H1 (cell line): ENCODE measurements around the gene CD40LG. TPM values are rescaled to one million over a fixed set of nuclear protein-coding genes. Genes with fewer than 3 reads are reported as not detected.

ENCODE experiments used
- CTCF ChIA-PET: fragments of 300-600 bp; sonication (Branson Sonifier 250); formaldehyde crosslinking; loops from one replicate; lab custom pipeline; 2021; ENCODE audit not compliant: partially characterized antibody; lab: Charles Lee
- POLR2A ChIA-PET: fragments of 300-600 bp; sonication (Branson Sonifier 250); formaldehyde crosslinking; loops from one replicate; lab custom pipeline; 2021; ENCODE audit warnings: inconsistent platforms; ENCODE audit not compliant: partially characterized antibody; lab: Charles Lee
- DNase-seq, 2 experiments: peaks; one replicate each; pipeline versions ENCODE4 v3.0.0 to v3.0.0-alpha.2; 2010 to 2022; ENCODE audit warnings: low spot score in 2 of 2, low read depth in 1 of 2, mixed read lengths in 1 of 2
- FAIRE-seq: peaks from 2 replicates; lab custom pipeline; 2011; peaks lifted over from hg19 to GRCh38; lab: Jason Lieb, UNC
- H2AFZ ChIP-seq: 2 replicates; pipeline ENCODE4 v1.8.1; 2012; ENCODE audit warnings: low read length, inconsistent platforms
- H2AK5ac ChIP-seq: 2 replicates; pipeline ENCODE4 v1.6.1; 2013; ENCODE audit warnings: low read depth, low read length
- H2BK120ac ChIP-seq: replicated peaks from 2 replicates; pipeline ENCODE3; 2013; ENCODE audit warnings: low read depth, low read length, inconsistent platforms
- H2BK12ac ChIP-seq: 2 replicates; pipeline ENCODE4 v1.6.1; 2013; ENCODE audit warnings: low read depth, low read length
- H2BK15ac ChIP-seq: 2 replicates; pipeline ENCODE4 v1.6.1; 2013; ENCODE audit warnings: low read length
- H2BK20ac ChIP-seq: 2 replicates; pipeline ENCODE4 v1.6.1; 2013; ENCODE audit warnings: low read length
- H2BK5ac ChIP-seq: 2 replicates; pipeline ENCODE4 v1.6.1; 2013; ENCODE audit warnings: low read depth, low read length
- H3K14ac ChIP-seq: 2 replicates; pipeline ENCODE4 v1.6.1; 2013; ENCODE audit warnings: inconsistent platforms; ENCODE audit not compliant: insufficient read length
- H3K18ac ChIP-seq: 2 replicates; pipeline ENCODE4 v1.6.1; 2013; ENCODE audit warnings: low read length; ENCODE audit errors: extremely low read depth
- H3K23ac ChIP-seq: 2 replicates; pipeline ENCODE4 v1.6.1; 2013; ENCODE audit warnings: inconsistent platforms; ENCODE audit not compliant: insufficient read length
- H3K23me2 ChIP-seq: 2 replicates; pipeline ENCODE4 v1.6.1; 2013; ENCODE audit warnings: low read depth, low read length
- H3K27ac ChIP-seq: 2 replicates; pipeline ENCODE4 v1.6.1; 2011; ENCODE audit warnings: low read depth, low read length, inconsistent platforms
- H3K27me3 ChIP-seq, 4 experiments: replicated peaks in 1 of 4; 1 replicate in 1 of 4; 2 replicates in 3 of 4; pipeline versions ENCODE4 v1.6.1 to v1.8.1; 2011 to 2013; ENCODE audit warnings: low read length in 3 of 4, mild to moderate bottlenecking in 3 of 4, inconsistent platforms in 2 of 4, mixed read lengths in 2 of 4, moderate library complexity in 1 of 4; ENCODE audit not compliant: control insufficient read depth in 3 of 4, insufficient read depth in 3 of 4; ENCODE audit errors: extremely low read depth in 1 of 4
- H3K36me3 ChIP-seq, 4 experiments: 2 replicates each; pipeline versions ENCODE4 v1.6.1 to v1.8.1; 2011 to 2013; ENCODE audit warnings: mild to moderate bottlenecking in 4 of 4, low read length in 3 of 4, moderate library complexity in 2 of 4, control low read depth in 1 of 4, inconsistent platforms in 1 of 4; ENCODE audit not compliant: insufficient read depth in 4 of 4, control insufficient read depth in 2 of 4
- H3K4ac ChIP-seq: replicated peaks from 2 replicates; pipeline ENCODE3; 2013; ENCODE audit warnings: low read length, low read depth, mixed read lengths, inconsistent platforms; ENCODE audit not compliant: insufficient read length
- H3K4me1 ChIP-seq, 4 experiments: replicated peaks in 1 of 4; 1 replicate in 1 of 4; 2 replicates in 3 of 4; pipeline versions ENCODE4 v1.6.1 to v1.8.1; 2011 to 2013; ENCODE audit warnings: low read length in 3 of 4, inconsistent platforms in 2 of 4, mixed read lengths in 1 of 4; ENCODE audit not compliant: insufficient read depth in 4 of 4, control insufficient read depth in 3 of 4
- H3K4me2 ChIP-seq, 2 experiments: 2 replicates each; pipeline versions ENCODE4 v1.6.1 to v1.8.1; 2011 to 2013; ENCODE audit warnings: low read depth in 2 of 2, low read length in 2 of 2, control low read depth in 1 of 2, inconsistent platforms in 1 of 2, mild to moderate bottlenecking in 1 of 2; ENCODE audit not compliant: insufficient read depth in 1 of 2
- H3K4me3 ChIP-seq, 4 experiments: fragments of 200-600, 300-600 bp in 1 of 4; sonication (generic), shearing (Covaris generic), sonication (Bioruptor Twin) in 1 of 4; 2 replicates each; pipeline versions ENCODE4 v1.5.1 to v1.8.1; 2011 to 2016; ENCODE audit warnings: low read length in 4 of 4, low read depth in 3 of 4, control low read depth in 2 of 4, inconsistent platforms in 2 of 4, mild to moderate bottlenecking in 2 of 4, mixed read lengths in 1 of 4, moderate library complexity in 1 of 4; ENCODE audit not compliant: insufficient read depth in 2 of 4; ENCODE audit errors: extremely low read depth in 1 of 4
- H3K56ac ChIP-seq: replicated peaks from 2 replicates; pipeline ENCODE3; 2013; ENCODE audit warnings: low read depth, mild to moderate bottlenecking, mixed read lengths, low read length, inconsistent platforms; ENCODE audit not compliant: insufficient read length
- H3K79me1 ChIP-seq: 2 replicates; pipeline ENCODE4 v1.6.1; 2013; ENCODE audit warnings: low read depth, low read length, control low read depth
- H3K79me2 ChIP-seq, 2 experiments: 2 replicates each; pipeline versions ENCODE4 v1.6.1 to v1.8.1; 2012 to 2013; ENCODE audit warnings: low read length in 2 of 2, mild to moderate bottlenecking in 2 of 2, inconsistent platforms in 1 of 2; ENCODE audit not compliant: insufficient read depth in 2 of 2, control insufficient read depth in 1 of 2
- H3K9ac ChIP-seq, 4 experiments: replicated peaks in 1 of 4; 1 replicate in 1 of 4; 2 replicates in 3 of 4; pipeline versions ENCODE4 v1.6.1 to v1.8.1; 2011 to 2013; ENCODE audit warnings: low read depth in 3 of 4, low read length in 3 of 4, control low read depth in 2 of 4, mild to moderate bottlenecking in 2 of 4, moderate library complexity in 2 of 4, inconsistent platforms in 1 of 4; ENCODE audit errors: extremely low read depth in 1 of 4
- H3K9me3 ChIP-seq, 2 experiments: 2 replicates each; pipeline versions ENCODE4 v1.6.1 to v1.8.1; 2012 to 2013; ENCODE audit warnings: mild to moderate bottlenecking in 2 of 2, moderate library complexity in 2 of 2, control low read depth in 1 of 2, inconsistent platforms in 1 of 2, low read depth in 1 of 2, low read length in 1 of 2, mixed read lengths in 1 of 2; ENCODE audit not compliant: insufficient read depth in 2 of 2
- H4K20me1 ChIP-seq, 2 experiments: replicated peaks in 1 of 2; 2 replicates each; pipeline versions ENCODE3 to v1.8.1; 2011 to 2013; ENCODE audit warnings: inconsistent platforms in 2 of 2, low read length in 2 of 2, mild to moderate bottlenecking in 1 of 2; ENCODE audit not compliant: insufficient read depth in 2 of 2, control insufficient read depth in 1 of 2
- H4K5ac ChIP-seq: 2 replicates; pipeline ENCODE4 v1.6.1; 2013; ENCODE audit warnings: low read length, low read depth, mixed read lengths, inconsistent platforms; ENCODE audit not compliant: insufficient read length
- H4K8ac ChIP-seq: 2 replicates; pipeline ENCODE4 v1.8.0; 2013; ENCODE audit warnings: mild to moderate bottlenecking, moderate library complexity, low read length, inconsistent platforms; ENCODE audit not compliant: insufficient read depth; ENCODE audit errors: extremely low read depth
- H4K91ac ChIP-seq: replicated peaks from 2 replicates; pipeline ENCODE3; 2013; ENCODE audit warnings: low read length, mixed read lengths, inconsistent platforms; ENCODE audit not compliant: insufficient read length
- CBX5 ChIP-seq: fragments of 300-800, 300-1000 bp; sonication (generic); IDR thresholded peaks from 2 replicates; pipeline ENCODE4 v1.7.1; 2016; ENCODE audit warnings: antibody characterized with exemption, low read length, low read depth
- CBX8 ChIP-seq: fragments of 300-800, 300-1000 bp; sonication (generic); IDR thresholded peaks from 2 replicates; pipeline ENCODE4 v1.7.1; 2016; ENCODE audit warnings: low read depth, low read length, borderline replicate concordance
- EZH2 ChIP-seq: fragments of 200-600 bp; sonication (generic); IDR thresholded peaks from 2 replicates; pipeline ENCODE4 v1.7.1; 2012; ENCODE audit warnings: low read depth, mild to moderate bottlenecking, moderate library complexity, low read length, inconsistent platforms; ENCODE audit not compliant: severe bottlenecking
- FOSL1 ChIP-seq: IDR thresholded peaks from 2 replicates; pipeline ENCODE4 v1.6.1; 2011; ENCODE audit warnings: mild to moderate bottlenecking, low read depth, low read length, moderate library complexity; ENCODE audit not compliant: insufficient read depth
- GABPA ChIP-seq: IDR thresholded peaks from 2 replicates; pipeline ENCODE4 v1.6.1; 2011; ENCODE audit warnings: mild to moderate bottlenecking, low read length, moderate library complexity, borderline replicate concordance; ENCODE audit not compliant: insufficient read depth
- GTF2F1 ChIP-seq: IDR thresholded peaks from 2 replicates; pipeline ENCODE4 v1.6.1; 2012; ENCODE audit warnings: low read depth, low read length, improper control_type of control experiment, borderline replicate concordance
- JUN ChIP-seq: IDR thresholded peaks from 2 replicates; pipeline ENCODE4 v1.6.1; 2011; ENCODE audit warnings: low read depth, mild to moderate bottlenecking, improper control_type of control experiment, low read length
- MAFK ChIP-seq: IDR thresholded peaks from 2 replicates; pipeline ENCODE4 v1.6.1; 2012; ENCODE audit warnings: low read depth, mild to moderate bottlenecking, improper control_type of control experiment, low read length
- RBBP5 ChIP-seq: IDR thresholded peaks from 2 replicates; pipeline ENCODE4 v1.7.1; 2012; ENCODE audit warnings: low read depth, mild to moderate bottlenecking, inconsistent platforms, low read length, moderate library complexity, borderline replicate concordance
- RNF2 ChIP-seq: fragments of 200-900, 300-1000 bp; sonication (generic); IDR thresholded peaks from 2 replicates; pipeline ENCODE4 v1.7.1; 2016; ENCODE audit warnings: borderline replicate concordance, low read depth, mild to moderate bottlenecking, antibody characterized with exemption, low read length; ENCODE audit not compliant: poor library complexity, severe bottlenecking; ENCODE audit errors: missing control alignments
- SP2 ChIP-seq: IDR thresholded peaks from 2 replicates; pipeline ENCODE4 v1.6.1; 2012; ENCODE audit warnings: mild to moderate bottlenecking, low read length, inconsistent platforms
- polyA plus RNA-seq, 7 experiments: library from polyadenylated mRNA; depleted of rRNA in 3 of 7; stranded (reverse) in 5 of 7; unstranded in 2 of 7; fragments of >200 nt in 5 of 7; fragments of 200-250 nt in 2 of 7; gene quantifications; 1 replicate in 5 of 7; 2 replicates in 1 of 7; 4 replicates in 1 of 7; pipeline versions ENCODE4 v1.2.1 to v1.2.3, GENCODE V29; 2011 to 2013; ENCODE audit warnings: missing spikeins in 2 of 7, mixed read lengths in 2 of 7
- total RNA-seq: library from RNA; stranded (reverse); fragmentation: NEBNext Ultra II Directional; extraction: Animal tissue kit (Norgen Biotek cat#: 25700); gene quantifications from 2 replicates; pipeline ENCODE4 v1.2.1, GENCODE V29; 2021

The CD40LG gene
- total and polyA plus RNA-seq, 2 of the 8 experiments (the other 6 are each of a cell fraction or from before 2014, with no cell fraction given) = not detected

DNA sequence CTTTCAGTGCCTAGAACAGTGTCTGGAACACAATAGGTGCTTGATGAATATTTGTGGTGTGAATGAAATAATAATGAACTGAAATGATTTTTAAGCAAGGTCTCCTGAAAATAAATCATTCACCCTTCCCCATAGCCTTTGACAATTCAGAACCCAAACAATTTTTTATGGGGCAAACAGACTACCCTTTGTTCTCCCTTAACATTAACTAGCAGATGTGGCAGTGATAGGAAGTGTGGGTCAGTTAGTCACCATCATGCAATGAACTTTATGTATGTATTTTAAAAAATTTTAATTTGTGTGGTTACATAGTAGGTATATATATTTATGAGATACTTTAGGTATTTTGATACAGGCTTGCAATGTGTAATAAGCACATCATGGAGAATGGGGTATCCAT is 27.2 kb upstream of the CD40LG start:
- Histone ChIP-seq H3K4me2 (no peak overlapping the region), H3K27me3 (no peaks in the 10 kb centered on the region), H4K91ac (no peak overlapping the region), H3K27ac (no peak overlapping the region), H4K5ac (no peak overlapping the region), H2BK120ac (no peak overlapping the region), H2AK5ac (no peak overlapping the region), H3K14ac (no peak overlapping the region), H3K4me1 (no peaks in the 10 kb centered on the region), H3K9me3 (no peaks in the 10 kb centered on the region), H3K36me3 (no peaks in the 10 kb centered on the region), H4K8ac (no peak overlapping the region), H3K4me3 (no peak overlapping the region), H3K23ac (no peak overlapping the region), H3K18ac (no peak overlapping the region), H3K9ac (no peak overlapping the region), H2BK5ac (no peak overlapping the region), H3K56ac (no peak overlapping the region), H2BK15ac (no peak overlapping the region), H3K4ac (no peak overlapping the region), H2AFZ (no peak overlapping the region), H3K23me2 (no peaks in the 10 kb centered on the region), H4K20me1 (no peaks in the 10 kb centered on the region), H2BK20ac (no peak overlapping the region), H3K79me2 (no peaks in the 10 kb centered on the region), H2BK12ac (no peak overlapping the region), H3K79me1 (no peaks in the 10 kb centered on the region)
- ChIA-PET POLR2A (no interaction called here), CTCF (interaction anchor here (0.6 to 1.3 kb wide), 2 partner anchors 13 to 74 kb away, joined by 3 read pairs; no protein-coding TSS in a partner anchor)
- DNase-seq (no peak), FAIRE-seq (no peak)
- TF ChIP-seq SP2 (no peak), EZH2 (no peak), RBBP5 (no peak), RNF2 (no peak), GABPA (no peak), JUN (no peak), FOSL1 (no peak), MAFK (no peak), GTF2F1 (no peak), CBX8 (no peak), CBX5 (no peak)
